Activated CD4-positive, alpha-beta memory T cell treated with anti-CD3 and anti-CD28 coated beads, Interleukin-2, amount 10 ng/mL, durations not matched to agents 7 days and 5 days (primary cell): ENCODE results near the gene SLC35F6. TPM values are rescaled to one million over a fixed set of nuclear protein-coding genes. Genes with fewer than 3 reads are reported as not detected.

Source experiments
- CTCF ChIA-PET: fragments of 350-600 bp; sonication (Branson Sonifier 250); formaldehyde crosslinking; loops from one replicate; lab custom pipeline; 2021; ENCODE audit warnings: antibody characterized with exemption, inconsistent platforms; lab: Charles Lee
- POLR2A ChIA-PET: fragments of 350-600 bp; sonication (Branson Sonifier 250); formaldehyde crosslinking; loops from one replicate; lab custom pipeline; 2021; ENCODE audit warnings: antibody characterized with exemption; lab: Charles Lee
- DNase-seq: peaks from one replicate; pipeline ENCODE4 v3.0.0-alpha.2; 2020
- H3K27ac Mint-ChIP-seq: one replicate; pipeline ENCODE4 v1.8.0; 2021; ENCODE audit warnings: mild to moderate bottlenecking, mixed read lengths
- H3K27me3 Mint-ChIP-seq: one replicate; pipeline ENCODE4 v1.8.0; 2021; ENCODE audit warnings: mixed read lengths
- H3K36me3 Mint-ChIP-seq: one replicate; pipeline ENCODE4 v1.8.0; 2021; ENCODE audit warnings: low read depth, mixed read lengths
- H3K4me1 Mint-ChIP-seq: one replicate; pipeline ENCODE4 v1.8.0; 2021; ENCODE audit warnings: mixed read lengths
- H3K4me3 Mint-ChIP-seq: one replicate; pipeline ENCODE4 v1.8.0; 2021; ENCODE audit warnings: mild to moderate bottlenecking, mixed read lengths
- H3K9me3 Mint-ChIP-seq: one replicate; pipeline ENCODE4 v1.8.0; 2021; ENCODE audit warnings: mixed read lengths
- total RNA-seq, 2 experiments: library from RNA; stranded (reverse); gene quantifications; one replicate each; pipeline ENCODE4 v1.2.3, GENCODE V29; 2021

Gene SLC35F6, protein sequence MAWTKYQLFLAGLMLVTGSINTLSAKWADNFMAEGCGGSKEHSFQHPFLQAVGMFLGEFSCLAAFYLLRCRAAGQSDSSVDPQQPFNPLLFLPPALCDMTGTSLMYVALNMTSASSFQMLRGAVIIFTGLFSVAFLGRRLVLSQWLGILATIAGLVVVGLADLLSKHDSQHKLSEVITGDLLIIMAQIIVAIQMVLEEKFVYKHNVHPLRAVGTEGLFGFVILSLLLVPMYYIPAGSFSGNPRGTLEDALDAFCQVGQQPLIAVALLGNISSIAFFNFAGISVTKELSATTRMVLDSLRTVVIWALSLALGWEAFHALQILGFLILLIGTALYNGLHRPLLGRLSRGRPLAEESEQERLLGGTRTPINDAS
- 10 to 100 TPM; 27.0 to 27.6 TPM for total RNA-seq

DNA sequence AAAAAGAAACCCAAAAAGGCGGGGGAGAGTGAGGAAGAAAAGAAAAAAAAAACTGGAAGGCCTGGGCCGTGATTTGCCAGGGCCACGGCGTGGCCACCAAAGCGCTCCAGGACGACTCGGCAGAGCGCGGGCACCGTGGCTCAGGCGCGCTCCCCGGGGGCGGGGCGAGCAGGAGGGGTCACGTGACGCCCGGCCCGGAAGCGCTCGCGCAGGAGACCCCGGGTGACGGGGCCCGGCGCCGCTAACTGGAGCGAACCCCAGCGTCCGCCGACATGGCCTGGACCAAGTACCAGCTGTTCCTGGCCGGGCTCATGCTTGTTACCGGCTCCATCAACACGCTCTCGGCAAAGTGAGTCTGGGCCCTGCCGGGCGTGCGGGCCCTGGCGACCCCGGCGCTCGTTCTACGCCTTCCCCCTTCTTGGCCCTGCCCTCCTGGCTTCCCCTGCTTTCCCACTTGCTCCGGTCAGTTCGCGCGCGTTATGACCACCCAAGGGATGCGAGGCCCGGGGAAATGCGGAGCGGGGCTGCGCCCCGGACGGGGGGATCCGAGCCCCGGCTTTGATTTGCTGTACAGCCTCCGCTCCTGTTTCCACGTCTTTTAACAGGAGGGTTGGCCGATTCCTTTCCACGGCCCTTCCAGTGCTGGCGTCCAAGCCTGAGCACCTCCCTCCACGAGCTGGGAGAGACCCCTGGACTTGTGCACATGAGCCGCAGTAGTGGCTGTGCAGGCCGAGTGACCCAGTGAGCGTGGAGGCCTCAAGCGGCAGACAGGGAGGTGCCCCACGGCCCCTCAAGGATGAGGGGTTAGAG, at the start of gene SLC35F6:
Gene SLC35F6, plus strand, starts transcription at position 207 of the 810 bp plus-strand sequence. Its CDS starts 66 bp downstream, at position 273.
- ChIA-PET CTCF (interaction anchor here (1.4 kb wide), 1 partner anchor 19 kb away, joined by 4 read pairs; no protein-coding TSS in a partner anchor), POLR2A (interaction anchor here (1.0 to 10.6 kb wide), 6 partner anchors 10 to 731 kb away, joined by 3 to 84 read pairs (median 4); partner anchors contain the start of genes CENPA and RAB10)
- Mint-ChIP-seq H3K9me3 (no peaks in the 10 kb centered on the region), H3K36me3 (peaks cover 10% of the 10 kb centered on the region), H3K4me1 (peaks cover 49% of the 10 kb centered on the region), H3K4me3 (peak within 1 kb of the TSS; percentile 86), H3K27ac (peak within 1 kb of the TSS; percentile 83), H3K27me3 (peaks cover 3% of the 10 kb centered on the region)
- DNase-seq, result peak; percentile 86

DNA sequence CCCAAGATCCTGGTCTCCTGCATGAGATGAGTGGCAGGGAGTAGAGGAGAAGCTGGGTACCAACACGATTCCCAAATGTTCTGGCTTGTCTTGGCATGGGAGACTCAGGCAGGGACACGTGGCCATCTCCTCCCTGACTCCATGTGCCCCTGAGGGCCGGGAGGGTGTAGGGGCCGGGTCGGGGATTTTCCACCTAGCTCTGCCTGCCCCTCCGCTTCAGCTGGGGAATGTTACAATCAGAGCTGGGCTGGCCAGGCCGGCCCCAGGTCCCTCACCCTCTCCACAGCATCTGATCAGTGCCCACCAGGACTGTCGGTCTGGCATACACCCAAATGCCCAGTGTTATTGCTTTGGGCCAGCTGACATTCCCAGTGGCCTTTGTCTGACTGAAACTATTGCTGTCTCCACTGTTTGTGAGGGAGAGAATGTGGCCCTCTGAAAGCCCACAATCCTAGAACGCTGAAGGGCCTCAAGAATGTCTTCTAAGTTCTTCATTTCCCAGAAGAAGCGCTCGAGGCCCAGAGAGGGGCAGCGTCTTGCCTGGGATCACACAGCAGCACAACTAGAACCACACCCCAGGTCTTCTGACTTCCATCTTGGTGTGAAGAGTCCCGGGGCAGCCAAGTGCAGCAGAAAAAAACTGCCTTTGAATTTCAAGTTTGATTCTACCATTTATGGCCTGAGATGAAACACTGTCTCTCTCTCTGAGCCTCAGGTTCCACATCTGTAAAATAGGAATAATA, 48.4 kb upstream of the SLC35F6 start:
- no peak overlapping the region for H3K4me3 Mint-ChIP-seq
- H3K36me3 Mint-ChIP-seq, result no peaks in the 10 kb centered on the region
- H3K27ac Mint-ChIP-seq, result no peak overlapping the region
- H3K4me1 Mint-ChIP-seq, result no peaks in the 10 kb centered on the region
- POLR2A ChIA-PET, result no interaction called here
- CTCF ChIA-PET, result no interaction called here
- DNase-seq, result no peak
- no peaks in the 10 kb centered on the region for H3K9me3 Mint-ChIP-seq
- H3K27me3 Mint-ChIP-seq, result peaks cover 4% of the 10 kb centered on the region

DNA sequence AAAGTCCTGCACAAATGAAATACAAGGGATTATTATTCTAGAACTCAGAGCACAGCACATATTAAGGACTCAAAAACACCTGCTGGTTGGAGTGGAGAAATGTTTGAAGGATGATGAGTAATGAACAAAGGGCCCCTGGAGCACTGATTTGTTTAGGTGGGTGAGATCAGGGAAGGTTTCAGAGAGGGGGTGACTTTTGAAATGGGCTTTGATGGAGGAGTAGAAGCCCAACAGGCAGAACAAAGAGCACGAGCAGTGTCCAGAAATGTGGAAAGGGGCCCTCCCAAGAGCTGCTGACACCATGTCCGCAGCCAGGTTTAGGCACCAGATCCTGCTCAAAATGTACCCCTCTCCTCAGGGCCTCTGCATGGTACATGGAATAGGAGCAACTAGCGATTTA, 47.7 kb upstream of the SLC35F6 start:
- H3K4me3 Mint-ChIP-seq, result no peak overlapping the region
- no peak overlapping the region for H3K27ac Mint-ChIP-seq
- DNase-seq, result no peak
- H3K36me3 Mint-ChIP-seq, result no peaks in the 10 kb centered on the region
- no peaks in the 10 kb centered on the region for H3K9me3 Mint-ChIP-seq
- ChIA-PET CTCF (no interaction called here), POLR2A (no interaction called here)
- no peaks in the 10 kb centered on the region for H3K4me1 Mint-ChIP-seq
- H3K27me3 Mint-ChIP-seq, result peaks cover 4% of the 10 kb centered on the region

DNA sequence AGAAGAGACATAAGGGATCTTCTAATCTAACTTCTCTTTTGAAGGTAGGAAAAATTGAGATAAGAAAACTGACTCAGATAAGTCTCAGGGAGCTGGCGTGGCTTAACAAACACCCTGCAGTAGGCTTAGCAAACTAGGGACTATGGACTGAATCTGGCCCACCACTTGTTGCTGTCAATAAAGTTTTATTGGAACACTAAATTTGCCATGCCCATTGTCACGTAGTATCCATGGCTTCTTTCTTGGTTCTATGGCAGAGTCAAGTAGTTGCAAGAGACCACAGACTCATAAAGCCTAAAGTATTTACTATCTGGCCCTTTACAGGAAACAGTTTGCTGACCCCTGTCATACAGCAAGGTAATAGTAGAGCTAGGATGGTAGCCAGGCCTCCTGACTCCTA, 47.3 kb upstream of the SLC35F6 start:
- no peaks in the 10 kb centered on the region for H3K36me3 Mint-ChIP-seq
- ChIA-PET CTCF (no interaction called here), POLR2A (no interaction called here)
- H3K27ac Mint-ChIP-seq, result no peak overlapping the region
- no peak overlapping the region for H3K4me3 Mint-ChIP-seq
- H3K27me3 Mint-ChIP-seq, result peaks cover 4% of the 10 kb centered on the region
- DNase-seq, result no peak
- H3K4me1 Mint-ChIP-seq, result no peaks in the 10 kb centered on the region
- no peaks in the 10 kb centered on the region for H3K9me3 Mint-ChIP-seq

DNA sequence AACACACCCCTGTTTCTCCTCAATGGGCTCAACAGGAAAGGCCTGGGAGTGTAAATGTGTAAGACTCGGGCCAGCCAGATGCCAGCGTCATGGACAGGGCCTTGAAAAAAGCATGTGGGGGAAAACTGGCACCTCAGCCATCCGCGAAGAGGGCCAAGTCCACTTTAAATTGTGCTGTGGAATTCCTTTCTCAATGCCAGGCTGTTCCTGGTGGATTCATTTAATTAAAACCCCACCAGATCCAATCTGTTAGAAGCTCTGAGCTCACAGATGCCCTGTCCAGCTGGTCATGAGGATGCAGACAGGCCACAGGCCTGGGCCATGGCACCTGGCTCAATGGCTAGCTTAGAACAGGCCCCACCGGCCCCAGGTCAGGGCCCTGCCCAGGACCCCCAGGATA, 46.7 kb upstream of the SLC35F6 start:
- peaks cover 4% of the 10 kb centered on the region for H3K27me3 Mint-ChIP-seq
- no peak for DNase-seq
- CTCF ChIA-PET, result no interaction called here
- H3K4me3 Mint-ChIP-seq, result no peak overlapping the region
- H3K4me1 Mint-ChIP-seq, result no peaks in the 10 kb centered on the region
- no peaks in the 10 kb centered on the region for H3K36me3 Mint-ChIP-seq
- POLR2A ChIA-PET, result no interaction called here
- H3K27ac Mint-ChIP-seq, result no peak overlapping the region
- no peaks in the 10 kb centered on the region for H3K9me3 Mint-ChIP-seq

DNA sequence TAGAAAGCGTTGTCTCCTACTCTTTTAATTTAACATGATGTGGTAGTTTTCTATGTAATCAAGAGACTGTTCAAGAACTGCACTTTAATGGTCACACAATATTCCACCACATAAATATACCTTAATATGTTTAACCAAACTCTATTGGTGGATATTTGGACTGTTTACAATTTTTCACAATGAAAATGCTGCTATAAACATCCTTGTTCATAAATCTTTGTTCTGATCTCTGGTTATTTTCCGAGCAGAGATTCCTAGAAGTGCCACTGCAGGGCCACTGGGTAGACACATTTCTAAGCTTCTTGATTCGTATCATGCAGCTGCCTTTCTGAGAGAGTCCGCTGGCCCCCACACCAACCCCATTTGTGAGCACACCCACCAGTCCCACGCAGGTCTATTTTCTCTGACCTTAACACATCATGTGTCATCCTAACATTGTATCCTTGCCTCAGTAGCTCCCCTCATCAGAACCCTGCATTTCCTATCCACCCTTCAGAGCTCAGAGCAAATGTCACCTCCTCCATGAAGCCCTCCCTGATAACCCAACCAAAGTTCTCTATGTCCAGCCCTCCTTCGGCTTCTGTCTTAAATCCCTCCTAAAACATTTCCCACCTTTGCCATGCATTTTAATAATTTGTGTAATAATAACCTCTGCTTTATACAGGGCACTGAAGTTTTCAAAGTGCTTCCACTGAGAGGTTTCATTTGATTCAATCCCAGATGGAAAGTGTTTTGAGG, 45.0 kb upstream of the SLC35F6 start:
- no peak for DNase-seq
- peaks cover 4% of the 10 kb centered on the region for H3K27me3 Mint-ChIP-seq
- no peaks in the 10 kb centered on the region for H3K9me3 Mint-ChIP-seq
- H3K4me3 Mint-ChIP-seq, result no peak overlapping the region
- ChIA-PET CTCF (interaction anchor here (1.1 to 1.3 kb wide), 2 partner anchors 26 to 27 kb away, joined by 3 to 4 read pairs; no protein-coding TSS in a partner anchor), POLR2A (no interaction called here)
- no peaks in the 10 kb centered on the region for H3K4me1 Mint-ChIP-seq
- no peaks in the 10 kb centered on the region for H3K36me3 Mint-ChIP-seq
- no peak overlapping the region for H3K27ac Mint-ChIP-seq

DNA sequence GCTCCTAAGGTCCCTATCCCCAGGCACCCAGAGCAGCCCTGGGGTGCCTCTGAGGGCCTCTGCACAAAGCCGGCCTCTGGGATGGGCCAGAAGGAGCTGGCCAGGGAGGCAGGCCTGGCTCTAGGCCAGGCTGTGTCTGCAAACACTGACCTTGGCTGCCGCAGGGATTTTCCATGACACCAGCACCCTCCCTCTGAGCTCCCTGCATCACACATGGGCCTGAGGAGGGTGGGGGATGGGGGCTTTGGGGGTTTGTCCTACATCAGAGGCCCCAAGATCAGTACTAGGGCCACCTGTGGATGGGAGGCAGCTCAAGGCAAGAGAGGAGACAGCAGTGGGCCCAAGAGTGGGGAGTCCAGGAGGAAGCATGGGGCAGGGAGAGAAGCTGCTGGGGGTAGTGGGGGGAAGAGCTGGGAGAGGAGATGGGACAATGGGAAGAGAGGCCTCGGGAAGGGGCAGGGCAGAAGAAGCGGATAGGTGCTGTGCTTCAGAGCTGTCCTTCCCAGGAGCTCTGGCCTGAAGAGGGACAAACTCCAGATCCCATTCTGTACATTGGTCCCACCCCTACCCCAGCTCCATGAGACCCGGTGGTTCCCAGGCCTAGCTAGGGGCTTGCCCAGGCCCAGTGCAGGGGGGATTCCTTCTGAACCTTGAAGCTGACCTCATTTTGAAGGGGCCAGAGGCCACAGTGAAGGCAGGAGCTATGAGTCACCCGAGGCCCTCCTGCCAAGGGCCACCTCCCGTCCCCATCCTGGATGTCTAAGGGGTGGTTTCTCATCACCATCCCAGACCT, 43.6 kb upstream of the SLC35F6 start:
- ChIA-PET CTCF (no interaction called here), POLR2A (no interaction called here)
- DNase-seq, result no peak
- Mint-ChIP-seq H3K4me1 (no peaks in the 10 kb centered on the region), H3K4me3 (no peak overlapping the region), H3K9me3 (no peaks in the 10 kb centered on the region), H3K27me3 (peaks cover 4% of the 10 kb centered on the region), H3K27ac (no peak overlapping the region), H3K36me3 (no peaks in the 10 kb centered on the region)

DNA sequence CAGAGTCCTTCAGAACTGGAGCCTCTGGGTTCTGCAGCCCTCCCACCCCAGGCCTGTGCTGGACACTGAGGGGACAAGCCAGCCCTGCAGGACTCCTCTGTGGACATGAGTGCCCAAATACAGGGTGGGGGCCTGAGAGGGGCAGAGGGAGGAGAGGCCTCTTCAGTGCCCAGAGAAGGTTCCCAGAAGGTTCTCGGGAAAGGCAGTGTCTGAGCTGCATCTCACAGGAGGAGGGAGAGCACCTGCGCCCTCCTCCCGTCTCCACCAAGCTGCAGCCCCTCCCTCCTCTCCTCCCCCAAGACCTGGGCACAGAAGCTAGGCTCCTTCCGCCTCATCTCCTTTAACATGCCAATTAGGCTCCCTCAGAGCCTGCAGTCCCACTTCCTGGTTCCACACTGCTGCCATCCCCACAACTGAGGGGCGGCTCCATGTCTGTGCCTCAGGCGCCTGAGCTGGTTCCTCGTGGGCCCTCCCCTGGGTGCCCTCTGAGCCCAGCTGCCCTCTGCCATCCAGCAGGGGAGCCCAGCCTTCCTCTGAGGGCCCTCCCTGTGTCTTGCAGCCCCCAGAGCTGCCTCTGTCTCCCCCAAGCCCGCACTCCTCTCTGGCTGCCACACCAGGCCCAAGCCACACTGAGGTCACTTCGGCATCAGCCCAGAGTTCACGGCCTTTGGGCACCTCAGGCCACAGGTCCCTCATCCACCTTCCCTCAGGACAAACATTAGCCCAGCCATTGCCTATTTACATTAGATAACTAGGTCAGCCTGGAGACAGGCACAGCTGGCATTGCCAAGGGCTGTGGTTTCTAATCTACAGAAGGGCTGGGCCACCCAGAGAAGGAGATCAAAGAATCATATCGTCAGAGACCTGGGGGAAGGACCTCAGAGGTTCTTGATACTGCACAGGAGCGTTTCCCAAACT, 42.7 kb upstream of the SLC35F6 start:
- CTCF ChIA-PET, result no interaction called here

DNA sequence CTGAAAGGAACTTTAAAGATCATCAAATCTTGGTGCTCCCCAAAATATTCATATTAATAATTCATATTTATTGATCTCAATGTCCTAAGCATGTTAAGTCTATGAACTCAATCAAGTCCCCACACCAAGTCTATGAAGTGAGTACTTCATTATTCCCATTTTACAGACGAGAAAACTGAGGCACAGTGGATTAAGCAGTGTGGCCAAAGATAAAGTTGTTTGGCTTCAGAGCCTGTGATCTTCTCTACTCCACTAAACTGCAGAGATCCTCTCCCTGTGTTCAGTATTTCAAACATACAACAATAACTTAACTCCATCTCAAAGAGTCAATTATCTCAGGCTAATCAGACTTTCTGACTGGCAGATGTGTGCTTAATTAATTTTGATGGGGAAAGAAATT, 41.8 kb upstream of the SLC35F6 start:
- H3K36me3 Mint-ChIP-seq, result no peaks in the 10 kb centered on the region
- ChIA-PET CTCF (no interaction called here), POLR2A (no interaction called here)
- no peak for DNase-seq
- H3K27me3 Mint-ChIP-seq, result peaks cover 7% of the 10 kb centered on the region
- H3K9me3 Mint-ChIP-seq, result no peaks in the 10 kb centered on the region
- H3K4me3 Mint-ChIP-seq, result no peak overlapping the region
- H3K27ac Mint-ChIP-seq, result no peak overlapping the region
- no peaks in the 10 kb centered on the region for H3K4me1 Mint-ChIP-seq

More for the DNA sequence above, 42.7 kb upstream of the SLC35F6 start:
- Mint-ChIP-seq H3K27me3 (peaks cover 4% of the 10 kb centered on the region), H3K27ac (no peak overlapping the region), H3K4me3 (no peak overlapping the region), H3K9me3 (no peaks in the 10 kb centered on the region), H3K4me1 (no peaks in the 10 kb centered on the region), H3K36me3 (no peaks in the 10 kb centered on the region)
- POLR2A ChIA-PET, result no interaction called here
- no peak for DNase-seq

DNA sequence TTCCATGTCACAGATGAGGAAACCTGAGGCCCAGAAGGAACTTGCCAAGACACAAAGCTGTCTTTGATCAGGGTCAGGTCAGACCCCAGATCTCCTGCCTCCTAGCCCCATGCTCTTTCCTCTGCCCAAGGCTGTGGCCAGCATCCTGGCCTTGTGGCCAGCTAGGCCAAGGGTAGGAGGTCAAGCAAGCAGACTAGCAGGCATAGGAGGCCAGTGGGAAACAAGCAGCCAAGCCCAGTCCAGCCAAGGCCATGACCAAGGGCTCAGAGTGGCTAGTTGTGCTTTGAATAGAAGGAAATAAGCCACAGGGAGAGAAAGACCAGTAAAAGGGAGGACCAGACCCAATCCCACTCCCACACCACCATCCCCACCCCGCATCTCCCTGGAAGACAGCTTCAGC, 41.2 kb upstream of the SLC35F6 start:
- Mint-ChIP-seq H3K27ac (no peak overlapping the region), H3K4me3 (no peak overlapping the region), H3K4me1 (no peaks in the 10 kb centered on the region), H3K36me3 (no peaks in the 10 kb centered on the region), H3K27me3 (peaks cover 9% of the 10 kb centered on the region), H3K9me3 (no peaks in the 10 kb centered on the region)
- POLR2A ChIA-PET, result no interaction called here
- DNase-seq, result no peak
- CTCF ChIA-PET, result no interaction called here

DNA sequence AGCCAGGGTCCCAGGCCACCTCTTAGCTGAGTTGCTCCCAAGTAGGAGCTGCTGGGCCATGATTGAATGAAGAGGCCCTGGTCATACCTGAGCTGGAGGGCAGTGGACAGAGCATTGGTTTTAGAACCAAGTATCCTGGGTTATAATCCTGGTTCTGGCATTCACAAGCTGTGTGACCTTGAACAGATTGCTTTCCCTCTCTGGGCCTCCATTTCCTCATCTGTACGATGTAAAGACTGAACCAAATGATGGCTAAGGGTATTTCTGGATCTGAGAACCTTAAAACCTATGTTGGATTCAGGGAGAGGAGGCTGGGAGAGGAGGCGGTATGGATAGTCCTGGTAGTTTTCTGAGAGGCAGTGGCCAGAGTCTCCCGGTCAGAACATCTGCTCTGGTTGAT, 40.6 kb upstream of the SLC35F6 start:
- CTCF ChIA-PET, result no interaction called here
- H3K9me3 Mint-ChIP-seq, result no peaks in the 10 kb centered on the region
- DNase-seq, result no peak
- H3K27ac Mint-ChIP-seq, result no peak overlapping the region
- H3K4me1 Mint-ChIP-seq, result no peaks in the 10 kb centered on the region
- POLR2A ChIA-PET, result no interaction called here
- peaks cover 9% of the 10 kb centered on the region for H3K27me3 Mint-ChIP-seq
- no peak overlapping the region for H3K4me3 Mint-ChIP-seq
- H3K36me3 Mint-ChIP-seq, result no peaks in the 10 kb centered on the region
